HG02798 (cell line): ENCODE measurements around the gene EPOP.

Experiments used
- ATAC-seq: cut with Tn5 transposase; IDR thresholded peaks from one replicate; pipeline ENCODE4 v1.9.1; 2021; ENCODE audit warnings: mild to moderate bottlenecking; ENCODE audit not compliant: unreplicated experiment, poor library complexity

EPOP gene

DNA sequence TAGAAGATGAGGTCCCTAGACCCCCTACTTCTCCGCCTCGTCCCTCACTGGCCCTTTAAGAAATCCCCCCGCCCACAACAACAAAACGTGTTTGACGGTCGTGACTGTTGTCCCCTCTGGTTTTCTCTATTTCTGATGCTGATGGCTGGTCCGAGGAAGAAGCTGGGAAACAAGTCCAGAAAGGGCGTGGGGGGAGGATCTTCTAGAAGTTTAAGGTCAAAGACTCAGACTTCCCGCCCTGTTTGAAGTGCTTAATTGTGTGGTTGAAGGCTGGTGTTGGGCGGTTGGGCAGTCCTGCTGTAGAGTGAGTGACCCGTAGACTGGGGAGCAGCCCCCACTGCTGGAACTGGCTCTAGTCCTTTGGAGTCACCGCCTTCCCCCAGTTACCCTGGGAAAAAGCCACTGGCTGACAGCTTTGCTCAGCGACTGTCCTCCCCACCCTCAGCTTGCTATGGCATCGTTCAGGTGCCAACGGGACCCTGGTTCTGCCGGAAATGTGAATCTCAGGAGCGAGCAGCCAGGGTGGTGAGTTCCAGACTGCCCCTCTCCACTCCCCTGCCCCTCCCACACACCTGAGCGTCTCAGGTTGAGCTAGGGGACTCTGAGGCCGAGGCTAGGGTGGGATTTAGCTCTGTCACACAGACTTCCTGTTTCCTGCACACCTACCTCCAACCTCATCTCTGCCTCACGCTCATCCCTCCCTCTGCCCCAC is 31.9 kb upstream of the EPOP start:
- ATAC-seq, result no peak

- no peak for ATAC-seq
Observed at GRCh38 chr17:38705803-38706504, 31.2 kb upstream of the EPOP start.

DNA sequence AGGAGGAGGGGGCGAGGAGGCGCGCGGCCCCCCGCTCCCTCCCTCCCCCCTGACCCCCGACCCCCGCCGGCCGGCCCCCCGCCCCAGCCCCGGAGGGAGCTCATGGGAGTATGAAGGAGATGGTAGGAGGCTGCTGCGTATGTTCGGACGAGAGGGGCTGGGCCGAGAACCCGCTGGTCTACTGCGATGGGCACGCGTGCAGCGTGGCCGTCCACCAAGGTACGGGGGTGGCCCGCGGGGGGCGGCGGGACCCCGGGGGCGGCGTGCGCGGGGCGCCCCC is 30.7 kb upstream of the EPOP start:
- ATAC-seq, result no peak

- ATAC-seq, result peak; percentile 25
Observed at GRCh38 chr17:38704606-38705522, 30.1 kb upstream of the EPOP start, which contains the start of gene MLLT6. Gene MLLT6 (plus strand): TSS chr17:38705273. CDS start chr17:38705633, 360 bp downstream.

GRCh38 chr17:38703742-38704605 is 29.2 kb upstream of the EPOP start:
- ATAC-seq, result peak; percentile 24

GRCh38 chr17:38702916-38703741 is 28.4 kb upstream of the EPOP start:
- no peak for ATAC-seq

DNA sequence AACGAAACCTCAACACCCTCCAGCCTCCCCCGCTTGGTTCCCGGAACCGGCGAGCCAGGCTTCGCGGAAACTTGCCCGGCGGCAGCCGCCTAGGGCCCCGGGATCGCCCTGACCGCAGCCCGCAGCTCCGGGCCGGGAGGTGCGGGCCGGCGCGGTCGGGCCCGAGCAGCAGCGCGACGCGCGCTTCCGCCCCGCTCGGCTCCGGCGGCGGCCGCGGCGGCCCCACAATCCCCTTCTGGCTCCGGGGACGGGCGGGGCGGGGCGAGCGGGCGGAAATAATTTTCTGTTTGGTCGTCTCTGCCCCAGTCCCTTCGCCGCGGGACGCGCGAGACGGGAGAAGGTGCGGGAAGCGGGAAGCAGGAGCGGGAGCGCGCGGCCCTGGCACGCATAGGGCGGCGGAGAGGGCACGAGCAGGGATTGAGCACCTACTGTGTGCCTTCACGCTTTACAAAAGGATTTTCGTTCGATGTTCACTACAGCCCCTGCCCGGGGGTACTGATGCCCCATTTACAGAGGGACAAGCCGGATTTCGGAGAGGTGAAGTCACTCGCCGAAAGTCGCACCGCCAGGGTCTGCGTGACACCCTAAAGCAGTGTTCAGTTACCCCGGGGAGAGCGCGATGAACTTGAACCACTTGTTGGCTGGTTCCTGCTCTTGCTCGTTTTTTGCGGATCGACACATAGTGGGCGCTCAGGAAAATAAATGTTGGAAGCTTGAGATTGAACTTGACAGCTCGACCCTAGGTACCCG is 27.6 kb upstream of the EPOP start:
- ATAC-seq, result peak; percentile 49

DNA sequence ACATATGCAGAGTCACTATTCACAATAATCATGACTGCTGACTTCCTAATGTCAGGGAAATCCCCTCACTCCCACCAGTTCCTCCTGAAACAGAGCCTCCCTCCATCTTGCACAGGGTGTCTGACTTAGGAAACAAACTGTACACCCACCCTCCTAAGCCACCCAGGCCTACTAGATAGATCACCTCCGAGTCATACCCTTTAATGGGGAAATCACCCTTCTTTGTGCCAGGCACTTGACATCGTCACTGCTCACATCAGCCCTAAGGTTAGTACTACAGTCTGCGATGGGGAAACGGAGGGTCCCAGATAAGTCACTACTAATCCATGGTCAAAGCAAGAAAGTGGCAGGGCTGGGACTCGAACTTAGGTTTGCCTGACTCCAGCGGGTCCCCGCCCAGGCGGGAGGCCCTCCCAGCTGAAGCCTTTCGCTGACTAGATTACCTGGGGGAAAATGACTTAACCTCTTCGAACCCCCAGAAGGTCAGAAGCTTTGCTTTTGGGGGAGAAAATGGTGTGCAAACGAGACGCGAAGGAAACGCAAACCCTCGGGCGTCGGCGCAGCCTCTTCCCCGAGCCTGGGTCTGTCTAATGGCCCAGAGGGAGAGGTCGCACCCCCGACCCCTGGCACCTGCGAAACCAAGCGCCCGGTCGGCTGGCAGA is 26.9 kb upstream of the EPOP start:
- peak; percentile 27 for ATAC-seq

GRCh38 chr17:38698760-38699159 is 24.0 kb upstream of the EPOP start:
- no peak for ATAC-seq

DNA sequence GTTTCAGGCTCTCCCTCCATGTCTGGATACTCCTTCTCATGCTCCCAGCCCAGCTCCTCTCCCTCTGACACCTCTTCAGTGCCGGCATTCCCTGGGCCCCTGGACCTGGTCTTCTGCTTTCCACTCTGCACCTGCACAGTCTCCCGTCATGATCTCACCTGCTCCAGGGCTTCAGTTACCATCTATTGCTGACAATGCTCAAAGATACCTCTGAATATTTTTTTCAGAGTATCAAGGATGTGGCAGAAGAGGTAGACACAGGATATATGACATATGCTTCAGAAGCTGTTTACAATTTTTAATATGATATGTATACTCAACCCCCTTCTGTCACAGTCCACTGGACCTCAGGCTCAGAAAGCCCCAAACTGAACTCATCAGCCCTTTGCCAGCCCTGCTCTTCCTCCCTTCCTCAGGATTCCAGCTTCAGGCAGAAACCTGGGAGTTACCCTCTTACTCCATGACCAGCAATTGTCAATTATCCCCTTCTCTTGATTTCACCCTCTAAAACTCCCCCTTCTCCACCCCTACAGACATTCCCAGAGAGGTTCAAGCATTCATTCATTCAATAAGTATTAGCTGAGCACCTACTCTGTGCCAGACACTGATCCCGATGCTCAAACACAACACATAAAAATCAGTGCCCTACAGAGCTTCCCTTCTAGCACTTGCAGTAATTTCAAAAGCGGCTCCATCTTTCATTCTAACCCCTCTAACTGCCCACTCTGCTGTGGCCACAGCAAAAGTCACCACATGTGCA is 22.5 kb upstream of the EPOP start:
- no peak for ATAC-seq

DNA sequence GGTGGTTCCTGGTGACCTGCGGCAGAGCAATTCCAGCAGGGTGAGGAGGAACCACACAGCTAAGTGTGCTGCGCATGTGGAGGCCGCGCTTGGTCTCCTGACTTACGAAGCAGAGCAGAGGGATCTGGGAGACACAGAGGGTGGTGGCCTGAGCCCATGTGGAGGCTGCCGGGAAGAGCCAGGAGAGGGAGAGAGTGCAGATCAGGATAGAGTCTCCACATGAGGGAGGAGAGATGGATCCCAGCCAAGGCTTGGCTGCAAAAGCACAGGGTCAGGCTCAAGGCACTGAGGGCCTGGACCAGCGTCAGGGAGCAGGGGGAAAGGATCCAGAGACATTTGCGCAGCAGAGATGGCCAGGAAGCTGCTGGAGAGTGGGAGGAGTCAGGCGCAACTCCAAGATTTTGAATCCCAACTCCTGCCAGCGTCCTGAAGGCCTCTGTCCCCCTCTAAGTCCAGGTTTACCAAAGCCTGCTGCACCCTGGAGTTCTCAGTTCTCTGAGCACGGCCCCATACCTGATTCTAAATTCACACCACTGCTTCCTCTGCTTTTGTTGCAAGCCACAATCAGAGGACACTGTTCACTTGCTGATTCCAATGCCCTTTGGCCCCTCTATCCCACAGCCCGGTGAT is 19.1 kb upstream of the EPOP start:
- ATAC-seq, result no peak

DNA sequence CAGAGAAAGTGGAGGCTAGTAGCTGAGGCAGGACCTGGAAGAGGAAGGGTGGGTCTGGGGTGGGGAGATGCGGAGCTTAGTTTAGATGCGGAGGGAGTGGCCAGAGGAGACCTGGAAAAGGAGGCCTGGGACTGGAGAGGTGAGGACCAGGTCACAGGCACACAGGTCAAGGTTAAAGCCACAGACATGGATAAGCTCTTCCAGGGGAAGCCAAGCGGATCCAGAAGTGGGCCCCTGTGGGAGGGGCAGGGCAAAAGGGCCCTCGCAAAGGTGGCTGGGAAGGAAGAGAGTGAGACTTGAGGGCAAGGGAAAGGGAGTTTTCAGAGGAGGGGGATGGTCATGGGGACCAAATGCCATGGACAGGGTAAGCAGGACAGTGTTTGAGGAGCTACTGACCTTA is 16.4 kb upstream of the EPOP start:
- no peak for ATAC-seq

GRCh38 chr17:38690386-38690785 is 15.6 kb upstream of the EPOP start:
- ATAC-seq, result no peak

GRCh38 chr17:38687286-38687685 is 12.5 kb upstream of the EPOP start:
- ATAC-seq, result no peak

DNA sequence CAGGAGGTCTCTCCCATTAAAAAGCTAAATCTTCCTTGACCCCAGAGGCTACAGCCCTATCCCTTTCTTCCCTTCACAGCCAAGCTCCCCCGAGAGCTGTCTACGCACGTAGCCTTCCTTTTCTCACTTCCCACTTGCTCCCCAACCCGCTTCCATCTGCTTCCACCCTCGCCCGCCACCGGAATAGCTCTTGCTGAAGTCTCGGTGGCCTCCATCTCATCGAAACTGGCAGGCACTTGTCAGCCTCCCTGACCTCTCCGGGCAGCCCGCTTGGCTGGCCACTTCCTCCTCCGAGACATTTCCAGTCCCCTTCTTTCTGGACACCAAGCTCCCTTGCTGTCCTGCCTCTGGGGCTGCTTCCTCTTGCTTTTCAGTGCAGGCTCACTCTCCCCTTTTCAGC is 10.7 kb upstream of the EPOP start:
- no peak for ATAC-seq

DNA sequence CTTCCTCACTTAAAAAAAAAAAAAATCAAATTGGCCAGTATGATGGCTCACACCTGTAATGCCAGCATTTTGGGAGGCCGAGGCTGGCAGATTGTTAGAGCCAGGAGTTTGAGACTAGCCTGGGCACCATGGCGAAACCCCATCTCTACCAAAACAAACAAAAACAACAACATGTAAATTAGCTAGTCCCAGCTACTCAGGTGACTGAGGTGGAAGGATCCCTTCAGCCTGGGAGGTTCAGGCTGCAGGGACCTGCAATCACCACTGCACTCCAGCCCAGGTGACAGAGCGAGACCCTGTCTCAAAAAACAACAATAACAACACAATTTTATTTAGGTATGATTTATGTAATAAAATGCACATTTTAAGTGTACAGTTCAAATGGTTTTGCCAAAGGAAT is 6.3 kb upstream of the EPOP start:
- no peak for ATAC-seq

DNA sequence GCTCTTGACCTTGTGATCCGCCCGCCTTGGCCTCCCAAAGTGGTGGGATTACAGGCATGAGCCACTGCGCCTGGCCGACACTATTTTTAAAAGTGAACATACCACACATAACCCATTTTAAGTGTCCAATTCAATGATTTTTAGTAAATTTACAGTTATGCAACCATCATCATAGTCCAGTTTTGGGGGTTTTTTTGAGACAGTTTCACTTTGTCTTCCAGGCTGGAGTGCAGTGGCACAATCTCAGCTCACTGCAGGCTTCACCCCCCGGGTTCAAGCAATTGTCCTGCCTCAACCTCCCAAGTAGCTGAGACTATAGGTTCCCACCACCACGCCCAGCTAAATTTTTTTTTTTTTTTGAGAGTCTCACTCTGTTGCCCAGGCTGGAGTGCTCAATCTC is 3.1 kb upstream of the EPOP start:
- no peak for ATAC-seq
